Activated CD8-positive, alpha-beta memory T cell treated with anti-CD3 and anti-CD28 coated beads, Interleukin-2, amount 50 U/mL, for 1 hour (primary cell): ENCODE results near the gene EIF2B1.

Experiments
- DNase-seq: peaks from one replicate; pipeline ENCODE4 v3.0.0-alpha.2; 2020; ENCODE audit errors: extremely low read depth

Gene EIF2B1

DNA sequence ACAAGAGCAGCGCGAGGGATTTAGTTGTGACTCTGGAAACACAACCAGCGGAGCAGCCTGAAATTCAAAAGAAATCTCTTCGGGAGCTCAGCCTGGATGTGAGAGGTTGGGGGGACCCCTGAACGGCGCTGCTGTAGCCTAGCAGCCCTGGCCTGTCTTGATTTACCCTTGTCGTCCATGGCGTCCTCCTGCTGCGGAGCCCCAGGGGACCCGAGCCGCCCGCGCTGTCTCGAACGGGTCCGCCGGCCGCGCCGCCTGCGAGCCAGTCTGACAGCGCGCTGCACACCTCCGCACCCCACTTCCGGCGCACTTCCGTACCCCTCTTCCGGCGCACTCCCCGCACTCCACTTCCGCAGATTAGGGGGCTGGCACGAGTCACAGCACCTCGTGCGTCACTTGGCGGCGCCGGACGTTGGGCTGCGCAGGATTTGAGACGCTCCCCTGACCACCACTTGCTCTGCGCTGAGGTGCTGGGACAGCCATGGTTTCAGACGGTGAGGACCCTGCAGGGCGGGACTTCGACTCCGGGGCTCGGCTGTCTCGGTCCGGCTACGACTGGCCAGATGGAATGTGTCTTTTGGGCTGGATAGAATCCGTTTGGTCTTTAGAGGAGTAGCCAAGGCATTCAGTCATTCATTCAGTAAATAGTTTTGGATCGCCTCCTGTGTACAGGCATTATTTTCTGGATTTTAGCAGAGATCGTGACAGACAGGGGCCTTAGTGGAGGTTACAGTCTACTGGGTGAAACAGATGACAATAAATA is at the start of gene EIF2B1, which contains the start of gene GTF2H3:
EIF2B1 (minus strand) TSS at position 308 of the 763 bp plus-strand sequence; CDS start at position 179, 129 bp downstream.
GTF2H3 (plus strand) TSS at position 451 of the 763 bp plus-strand sequence; CDS start at position 482, 31 bp downstream.
- DNase-seq, result peak; percentile 86

DNA sequence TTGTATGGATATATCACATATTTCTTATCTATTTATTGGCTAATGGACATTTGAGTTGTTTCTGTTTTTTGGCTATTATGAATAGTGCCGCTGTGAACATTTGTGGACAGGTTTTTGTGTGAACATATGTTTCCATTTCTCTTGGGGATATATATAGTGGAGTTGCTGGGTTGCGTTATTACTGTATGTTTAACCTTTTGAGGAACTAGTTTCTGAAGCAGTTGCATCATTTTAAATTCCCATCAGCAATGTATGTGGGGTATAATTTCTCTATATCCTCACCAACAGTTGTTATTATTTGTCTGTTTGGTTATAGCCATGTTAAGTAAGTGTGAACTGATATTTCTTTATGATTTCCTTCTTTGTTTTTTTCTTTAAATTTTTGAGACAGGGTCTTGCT is 48.1 kb upstream of the EIF2B1 start:
- DNase-seq, result no peak

DNA sequence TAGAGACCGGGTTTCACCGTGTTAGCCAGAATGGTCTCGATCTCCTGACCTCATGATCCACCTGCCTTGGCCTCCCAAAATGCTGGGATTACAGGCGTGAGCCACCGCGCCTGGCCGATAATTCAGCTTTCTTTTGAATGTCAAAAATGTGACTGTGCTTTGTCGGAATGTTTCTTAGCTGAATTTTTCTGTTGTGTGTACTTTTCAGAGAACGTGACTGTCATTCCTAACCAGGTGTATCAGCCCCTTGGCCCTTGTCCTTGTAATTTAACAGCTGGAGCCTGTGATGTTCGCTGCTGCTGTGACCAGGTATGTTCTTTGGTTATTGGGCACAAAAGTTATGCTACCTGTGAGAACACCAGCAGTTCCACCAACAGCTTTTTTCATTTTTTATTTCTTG is 45.5 kb upstream of the EIF2B1 start:
- DNase-seq, result no peak

DNA sequence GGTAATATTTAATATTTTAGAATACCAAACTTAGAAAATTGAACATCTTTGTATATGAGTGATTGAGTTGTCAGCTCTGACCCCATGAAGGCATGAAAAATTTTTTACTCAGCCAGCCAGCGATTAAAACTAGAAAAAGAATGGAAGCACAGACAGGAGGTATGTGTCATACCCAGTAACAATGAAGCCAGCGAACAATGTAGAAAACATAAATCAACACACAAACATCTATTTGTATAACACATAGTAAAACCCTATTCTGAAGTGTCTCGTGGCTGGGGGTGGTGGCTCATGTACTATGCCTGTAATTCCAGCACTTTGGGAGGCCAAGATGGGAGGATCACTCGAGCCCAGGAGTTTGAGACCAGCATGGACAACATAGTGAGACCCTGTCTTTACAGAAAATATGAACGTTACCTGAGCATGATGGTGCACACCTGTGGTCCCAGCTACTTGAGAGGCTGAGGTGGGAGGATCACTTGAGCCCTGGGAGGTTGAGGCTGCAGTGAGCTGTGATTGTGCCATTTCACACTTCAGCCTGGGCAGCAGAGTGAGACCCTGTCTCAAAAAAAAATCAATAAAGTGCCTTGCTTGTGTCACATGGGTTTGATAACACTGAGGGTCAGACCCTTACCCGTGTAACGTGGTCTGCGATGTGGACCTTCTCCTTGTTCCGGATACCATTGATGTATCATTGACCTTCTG is 43.3 kb upstream of the EIF2B1 start:
- no peak for DNase-seq

DNA sequence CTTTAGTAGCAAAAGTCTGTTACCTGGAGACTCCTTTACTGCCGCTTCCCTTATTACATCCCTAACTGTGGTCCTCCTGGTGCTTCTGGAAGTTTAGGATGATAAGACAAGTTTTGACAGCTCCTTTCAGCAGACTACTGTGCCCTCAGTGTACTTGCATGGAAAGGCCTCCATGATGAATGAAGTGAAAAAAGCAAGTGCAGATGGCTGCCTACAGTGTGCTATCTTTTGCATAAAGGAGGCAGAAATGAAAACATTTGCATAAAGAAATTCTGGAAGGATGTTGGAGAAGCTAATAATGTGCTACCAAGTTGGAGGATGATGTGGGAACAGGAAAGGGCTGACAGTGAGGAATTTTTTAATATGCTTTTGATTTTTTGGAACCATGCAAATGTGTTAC is 42.0 kb upstream of the EIF2B1 start:
- no peak for DNase-seq

DNA sequence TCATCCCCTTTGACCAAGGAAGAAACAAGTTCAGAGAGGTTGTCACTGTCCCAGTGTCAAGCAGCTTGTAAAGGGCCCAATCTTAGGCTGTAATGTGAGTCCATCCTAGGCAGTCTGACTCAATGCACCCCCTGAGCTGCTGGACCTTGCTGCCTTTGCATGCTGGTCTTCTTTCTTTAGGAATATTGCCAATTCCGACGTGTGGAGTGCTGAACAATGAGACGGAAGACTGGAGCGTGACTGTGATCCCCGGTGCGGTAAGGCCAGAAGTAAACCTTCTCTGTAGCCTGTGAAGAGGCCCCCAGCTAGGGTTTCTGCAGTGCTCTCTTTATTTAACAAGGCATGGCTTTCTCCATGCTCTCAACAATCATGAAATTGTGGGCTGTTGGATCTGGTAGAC is 38.4 kb upstream of the EIF2B1 start:
- DNase-seq, result no peak

DNA sequence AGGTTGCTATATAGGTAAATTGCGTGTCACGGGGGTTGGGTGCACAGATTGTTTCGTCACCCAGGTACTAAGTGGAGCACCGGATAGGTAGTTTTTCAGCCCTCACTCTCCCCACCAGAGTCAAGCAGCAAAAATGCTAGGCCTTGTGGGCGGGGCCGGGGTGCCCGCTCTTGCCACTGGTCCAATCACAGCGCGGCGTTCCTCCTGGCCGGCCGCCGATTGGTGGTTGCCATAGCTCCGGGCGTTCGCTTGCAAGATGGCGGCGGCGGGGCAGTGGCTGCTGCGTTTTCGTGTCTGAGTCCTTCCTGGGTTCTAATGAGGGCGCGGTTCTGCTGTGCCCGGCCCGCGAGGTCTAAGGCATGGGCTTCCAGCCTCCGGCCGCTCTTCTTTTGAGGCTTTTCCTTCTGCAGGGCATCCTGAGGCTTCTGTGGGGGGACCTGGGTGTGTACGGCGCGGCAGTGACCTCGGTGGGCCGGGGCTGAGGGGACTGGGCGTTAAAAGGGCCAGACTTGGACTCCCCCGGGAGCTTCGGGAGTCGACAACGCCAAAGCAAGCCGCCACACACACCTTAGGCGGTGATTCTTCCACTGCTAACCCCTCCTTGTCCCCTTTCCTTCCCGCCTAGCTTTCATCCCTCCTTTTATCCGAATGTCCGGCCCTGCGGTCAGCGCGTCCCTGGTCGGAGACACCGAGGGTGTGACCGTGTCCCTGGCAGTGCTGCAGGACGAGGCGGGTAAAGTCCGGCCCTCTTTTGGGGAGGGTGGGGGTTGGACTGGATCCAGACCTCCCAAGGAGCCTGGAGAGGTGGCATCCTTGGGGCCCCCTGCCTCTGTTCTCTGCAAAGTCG is 37.6 kb upstream of the EIF2B1 start, which contains the start of gene TCTN2:
TCTN2 (plus strand) TSS at position 232 of the 847 bp plus-strand sequence; CDS start at position 360, 128 bp downstream.
- peak; percentile 73 for DNase-seq

DNA sequence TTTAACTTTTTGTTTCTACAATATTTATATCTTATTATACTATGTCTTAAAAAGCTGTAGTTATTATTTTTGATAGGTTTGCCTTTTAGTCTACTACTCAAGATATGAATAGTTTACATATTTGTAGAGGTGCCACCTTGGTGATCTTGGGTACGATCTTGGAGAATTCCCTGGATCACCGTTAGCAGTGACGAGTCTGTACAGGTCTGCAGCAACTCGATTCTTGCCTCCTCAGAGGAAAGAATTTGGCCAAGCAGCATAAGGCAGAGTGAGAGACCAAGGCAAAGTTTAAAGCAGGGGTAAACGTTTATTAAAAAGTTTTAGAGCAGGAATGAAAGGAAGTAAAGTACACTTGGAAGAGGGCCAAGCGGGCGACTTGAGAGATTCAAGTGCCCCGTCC is 34.3 kb upstream of the EIF2B1 start:
- no peak for DNase-seq

DNA sequence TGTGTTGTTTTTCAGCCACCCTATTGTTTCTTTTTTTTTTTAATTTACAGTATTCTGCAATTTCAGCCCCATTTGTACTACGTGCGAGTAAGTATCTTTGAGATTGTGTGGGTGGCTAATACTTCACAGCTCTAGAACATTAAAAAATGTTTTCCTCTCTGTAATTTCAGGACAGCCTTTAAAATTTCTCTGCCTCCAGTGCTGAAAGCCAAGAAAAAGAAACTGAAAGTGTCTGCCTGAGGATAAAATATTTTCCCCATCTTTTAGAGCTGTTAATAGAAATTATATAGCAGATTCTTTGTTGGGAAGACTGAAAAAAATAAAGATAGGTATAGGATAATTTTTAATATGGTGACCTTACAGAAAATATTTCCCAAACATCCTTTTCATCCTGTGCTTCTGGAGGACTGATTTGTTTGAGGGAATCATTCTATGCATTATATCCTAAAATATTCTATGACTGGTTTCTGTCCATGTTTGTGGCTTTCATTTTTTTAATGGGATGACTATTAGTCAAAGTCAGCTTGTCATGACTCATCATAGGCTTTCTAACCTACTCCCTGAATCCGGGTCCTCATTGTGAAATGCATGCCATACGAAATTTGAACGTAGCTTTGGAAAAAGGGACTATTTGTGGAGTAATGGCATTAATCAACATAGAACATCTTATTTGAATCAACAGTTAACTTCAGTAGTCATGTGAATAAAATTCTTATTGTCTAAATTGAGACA is 26.7 kb upstream of the EIF2B1 start:
- DNase-seq, result no peak

DNA sequence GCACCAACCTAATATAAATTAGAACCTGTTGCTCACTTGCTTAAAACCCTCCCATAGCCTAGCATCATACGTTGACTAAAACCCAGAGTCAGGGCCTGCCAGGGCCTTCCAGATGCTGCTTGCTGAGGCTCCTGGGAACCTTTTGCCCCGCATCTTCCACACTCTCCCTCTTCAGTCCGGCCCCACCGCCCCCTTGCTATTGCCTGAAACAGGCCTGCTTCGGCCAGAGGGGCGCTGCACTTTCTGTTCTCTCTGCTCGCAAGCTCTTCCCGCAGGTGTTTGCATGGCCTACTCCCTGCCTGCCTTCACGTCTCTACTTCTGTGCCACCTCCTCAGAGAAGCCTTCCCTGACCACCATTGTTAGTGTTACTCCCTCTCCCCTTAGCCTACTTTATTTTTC is 23.7 kb upstream of the EIF2B1 start:
- DNase-seq, result no peak

DNA sequence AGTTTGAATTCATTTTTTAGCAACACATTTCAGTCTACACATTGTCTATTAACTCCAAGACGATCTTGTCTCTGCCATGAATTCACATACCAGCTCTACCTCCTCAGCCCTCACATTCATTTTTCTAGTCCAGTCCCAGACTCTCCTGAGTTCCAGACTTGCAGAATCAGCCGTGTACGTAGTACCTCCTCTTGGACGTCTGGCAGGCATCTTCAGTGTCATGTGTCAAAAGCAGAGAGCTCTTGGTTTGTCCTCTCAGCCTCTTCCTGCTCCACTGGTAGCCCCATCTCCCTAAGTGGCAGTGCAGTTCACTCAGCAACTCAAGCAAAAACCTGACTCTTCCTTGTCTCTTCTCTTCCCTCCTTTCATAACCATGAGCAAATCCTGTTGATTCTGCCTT is 22.9 kb upstream of the EIF2B1 start:
- no peak for DNase-seq

DNA sequence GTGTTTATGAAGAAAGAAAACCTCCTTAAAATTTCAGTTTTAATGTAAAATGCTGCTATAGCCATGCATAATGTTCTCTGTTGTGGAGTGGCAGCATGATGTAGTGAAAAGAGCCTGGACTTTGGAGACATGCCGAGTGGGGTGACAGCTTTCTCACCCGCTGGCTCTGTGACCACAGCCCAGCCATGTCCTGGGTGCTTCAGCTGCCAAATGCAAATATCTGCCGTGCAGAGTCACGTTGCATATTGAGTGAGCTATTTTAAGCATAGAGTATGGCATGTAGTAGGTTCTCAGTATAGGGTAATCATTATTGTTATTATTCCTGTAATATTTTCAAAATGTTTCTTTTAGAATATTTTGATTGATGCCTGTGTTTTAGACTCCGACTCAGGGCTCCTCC is 21.9 kb upstream of the EIF2B1 start:
- DNase-seq, result no peak

DNA sequence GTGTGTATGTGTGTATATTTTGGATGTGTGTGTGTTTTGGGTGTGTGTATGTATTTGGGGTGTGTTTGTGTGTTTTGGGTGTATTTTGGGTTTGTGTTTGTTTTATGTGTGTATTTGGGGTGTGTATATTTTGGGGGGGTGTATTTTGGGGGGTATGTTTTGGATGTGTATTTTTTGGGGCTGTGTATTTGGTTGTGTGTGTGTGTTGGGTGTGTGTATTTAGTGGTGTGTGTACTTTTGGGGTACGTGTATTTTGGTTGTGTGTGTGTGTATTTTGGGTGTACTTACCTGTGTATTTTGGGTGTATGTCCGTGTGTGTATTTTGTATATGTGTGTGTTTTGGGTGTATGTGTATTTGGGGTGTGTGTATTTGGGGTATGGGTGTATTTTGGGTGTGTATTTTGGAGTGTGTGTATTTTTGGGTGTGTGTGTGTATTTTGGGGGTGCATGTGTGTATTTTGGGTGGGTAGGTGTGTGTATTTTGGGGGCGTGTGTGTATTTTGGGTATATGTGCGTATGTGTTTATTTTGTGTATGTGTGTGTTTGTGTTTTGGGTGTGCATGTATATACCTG is 20.7 kb upstream of the EIF2B1 start:
- DNase-seq, result no peak

DNA sequence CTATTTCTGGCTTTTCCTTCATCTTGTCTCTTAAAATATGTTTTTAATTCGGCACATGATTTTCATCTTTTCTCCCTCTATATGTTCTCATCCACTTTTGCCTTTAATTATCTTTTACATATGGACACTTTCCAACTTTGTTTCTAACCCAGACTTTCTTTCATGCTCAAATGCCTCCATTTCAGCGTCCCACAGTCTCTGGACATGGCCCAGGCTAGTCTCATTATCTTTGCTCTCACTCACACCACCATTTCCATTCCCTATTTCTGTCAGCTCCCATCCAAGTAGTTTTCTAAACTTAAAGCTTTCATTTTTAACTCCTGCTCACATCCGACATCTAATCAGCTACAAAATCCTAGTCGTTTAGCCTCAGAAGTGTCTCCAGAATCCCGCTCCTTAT is 14.9 kb upstream of the EIF2B1 start:
- no peak for DNase-seq

DNA sequence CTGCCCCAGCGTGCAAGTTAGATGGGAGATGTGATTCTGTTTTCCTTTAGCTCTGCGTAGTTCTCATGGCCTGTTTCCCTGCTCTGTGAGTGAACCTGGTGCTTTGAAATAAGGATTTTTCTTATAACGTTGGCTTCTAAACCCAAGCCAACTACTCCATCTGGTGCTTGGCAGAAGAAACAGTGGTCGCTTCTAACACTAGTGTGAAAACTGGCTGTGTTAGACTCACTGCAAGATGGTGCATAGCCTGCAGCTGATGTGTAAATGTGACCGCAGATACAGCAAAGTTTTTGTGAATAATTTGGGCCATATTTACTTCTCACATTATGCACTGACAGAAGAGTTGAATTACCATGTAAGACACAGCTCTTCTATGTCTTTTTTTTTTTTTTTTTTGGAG is 12.4 kb upstream of the EIF2B1 start:
- DNase-seq, result no peak

DNA sequence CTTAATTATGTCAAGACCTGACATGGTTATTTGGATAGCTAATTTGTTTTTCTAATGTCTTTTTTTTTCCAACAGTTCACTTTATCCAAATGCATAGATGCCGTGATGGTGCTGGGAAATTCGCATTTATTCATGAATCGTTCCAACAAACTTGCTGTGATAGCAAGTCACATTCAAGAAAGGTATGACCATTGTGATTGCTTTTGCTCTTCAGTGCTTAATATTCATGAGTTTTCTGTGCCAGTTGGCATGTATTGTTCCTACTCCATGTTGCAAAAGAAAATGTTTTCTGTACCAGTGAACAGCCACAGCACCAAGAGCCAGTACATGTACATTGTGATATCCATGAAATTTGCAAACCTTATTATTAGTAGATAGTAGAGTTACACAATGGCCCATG is 11.9 kb upstream of the EIF2B1 start:
- DNase-seq, result no peak

DNA sequence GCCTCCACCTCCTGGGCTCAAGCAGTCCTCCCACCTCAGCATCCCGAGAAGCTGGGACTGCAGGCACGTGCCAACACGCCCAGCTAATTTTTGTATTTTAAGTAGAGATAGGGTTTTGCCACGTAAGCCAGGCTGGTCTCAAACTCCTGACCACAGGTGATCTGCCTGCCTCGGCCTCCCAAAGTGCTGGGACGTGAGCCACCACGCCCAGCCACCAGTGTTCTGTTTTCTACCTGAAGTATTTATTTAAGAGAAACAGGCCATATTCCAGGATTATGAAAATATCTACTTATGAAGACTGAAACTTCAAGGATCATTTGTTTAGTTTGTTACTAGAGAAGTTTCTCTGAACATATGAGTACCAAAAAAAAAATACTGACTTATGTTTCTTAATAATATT is 10.4 kb upstream of the EIF2B1 start:
- DNase-seq, result no peak

DNA sequence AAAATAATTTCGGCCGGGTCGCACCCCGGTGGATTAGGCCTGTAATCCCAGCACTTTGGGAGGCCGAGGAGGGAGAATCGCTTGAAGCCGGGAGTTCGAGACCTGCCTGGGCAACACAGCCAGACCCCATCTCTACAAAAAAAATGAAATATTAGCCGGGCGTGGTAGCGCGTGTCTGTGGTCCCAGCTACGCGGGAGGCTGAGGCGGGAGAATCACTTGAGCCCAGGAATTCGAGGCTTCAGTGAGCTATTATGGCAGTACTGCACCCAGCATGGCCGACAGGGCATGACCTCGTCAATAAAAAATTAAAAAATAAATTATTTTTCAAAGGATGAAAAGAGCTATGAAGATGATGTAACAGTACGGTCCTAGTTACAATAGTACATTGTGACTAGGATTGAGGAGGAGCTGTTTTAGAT is 666 bp upstream of the EIF2B1 start:
- no peak for DNase-seq

DNA sequence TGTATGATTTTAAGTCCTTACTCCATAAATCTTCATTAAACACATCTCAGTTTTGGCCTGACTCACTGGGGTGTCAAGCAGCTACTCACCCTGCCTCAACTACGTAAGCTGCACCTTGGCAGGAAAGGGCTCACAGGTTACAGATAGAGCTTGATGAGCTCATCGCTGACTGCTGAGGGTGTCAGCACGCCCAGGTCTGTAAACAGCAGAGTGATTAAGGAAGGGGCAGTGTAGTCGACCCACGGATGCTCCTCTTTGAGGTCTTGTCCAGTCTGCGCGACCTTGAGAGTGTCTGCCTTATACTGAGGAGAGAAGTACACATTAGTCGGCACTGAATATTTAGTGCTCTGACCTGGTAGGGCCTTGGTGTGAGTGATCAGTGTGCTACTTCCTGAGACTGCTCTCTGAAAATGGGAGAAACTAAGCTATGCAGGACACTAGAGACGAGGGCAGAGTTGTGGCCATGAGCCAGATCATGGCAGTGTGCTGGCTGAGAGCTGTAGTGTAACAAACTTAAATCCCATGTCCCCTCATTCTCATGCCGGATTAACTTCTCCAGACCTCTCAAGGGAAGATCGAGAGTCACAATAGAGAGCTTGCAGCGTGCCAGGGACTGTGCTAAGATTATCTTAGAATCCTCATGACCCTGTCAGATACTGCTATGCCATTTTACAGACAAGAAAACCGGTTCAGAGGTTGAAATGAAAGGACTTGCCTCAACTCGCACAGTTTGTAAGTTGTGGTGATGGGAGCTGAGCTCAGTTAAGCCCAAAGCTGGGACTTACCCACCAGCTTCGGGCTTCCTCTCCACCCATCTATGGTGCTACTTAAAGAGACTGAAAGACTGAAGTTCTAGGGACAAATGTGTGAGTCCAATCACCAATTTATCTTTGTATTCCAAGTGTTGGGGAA is 11.6 kb downstream of the EIF2B1 start:
- no peak for DNase-seq

DNA sequence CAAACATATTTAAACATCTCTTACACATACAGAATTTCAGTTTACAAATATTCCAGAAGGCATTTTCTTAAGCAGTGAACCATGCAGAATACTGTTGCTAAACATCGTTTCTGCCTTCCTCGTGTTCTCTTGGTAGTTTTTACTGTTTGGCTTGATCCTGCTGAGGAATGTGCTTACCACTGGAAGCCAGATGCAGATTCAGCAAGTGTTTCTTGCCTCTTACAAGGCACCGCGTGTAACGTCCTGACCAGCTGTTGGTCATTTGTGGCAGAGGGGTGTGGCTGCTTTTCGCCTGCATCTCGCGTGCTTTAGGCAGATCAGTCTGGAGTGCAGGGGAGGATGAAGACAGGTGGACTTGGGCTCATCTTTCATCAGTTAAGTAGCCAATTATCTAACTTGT is 12.4 kb downstream of the EIF2B1 start:
- no peak for DNase-seq
